ENCODE data around the gene RALGPS1.

Gene RALGPS1

GRCh38 chr9:127114606-127115005 lies 200.0 kb downstream of the RALGPS1 start:
- Histone ChIP-seq H3K9me3 (ENCODE audit: control insufficient read depth, insufficient read depth, low read length) (no peaks in the 10 kb centered on the region), H3K4me3 (ENCODE audit: low read depth, low read length) (no peak overlapping the region), H3K27ac (ENCODE audit: low read depth, low read length) (no peak overlapping the region), H3K27me3 (ENCODE audit: control insufficient read depth, insufficient read depth, low read length) (no peaks in the 10 kb centered on the region), H3K36me3 (ENCODE audit: control insufficient read depth, insufficient read depth, low read length) (0 out of 2 replicates have a peak, but pooled peaks cover 2% of the 10 kb centered on the region), H3K4me1 (ENCODE audit: control insufficient read depth, insufficient read depth, low read length) (peaks cover 34% of the 10 kb centered on the region), H3K9ac (ENCODE audit: low read depth, low read length) (no peak overlapping the region)

- no peak overlapping the region for H3K4me3 ChIP-seq (ENCODE audit: low read depth, low read length)
- H3K27ac ChIP-seq (ENCODE audit: low read depth, low read length) = no peak overlapping the region
- no peak overlapping the region for H3K9ac ChIP-seq (ENCODE audit: low read depth, low read length)
- peaks cover 30% of the 10 kb centered on the region for H3K4me1 ChIP-seq (ENCODE audit: control insufficient read depth, insufficient read depth, low read length)
- H3K9me3 ChIP-seq (ENCODE audit: control insufficient read depth, insufficient read depth, low read length) = no peaks in the 10 kb centered on the region
- H3K36me3 ChIP-seq (ENCODE audit: control insufficient read depth, insufficient read depth, low read length) = 0 out of 2 replicates have a peak, but pooled peaks cover 2% of the 10 kb centered on the region
- no peaks in the 10 kb centered on the region for H3K27me3 ChIP-seq (ENCODE audit: control insufficient read depth, insufficient read depth, low read length)
Measured at GRCh38 chr9:127116088-127116726, 201.6 kb downstream of the RALGPS1 start.

DNA sequence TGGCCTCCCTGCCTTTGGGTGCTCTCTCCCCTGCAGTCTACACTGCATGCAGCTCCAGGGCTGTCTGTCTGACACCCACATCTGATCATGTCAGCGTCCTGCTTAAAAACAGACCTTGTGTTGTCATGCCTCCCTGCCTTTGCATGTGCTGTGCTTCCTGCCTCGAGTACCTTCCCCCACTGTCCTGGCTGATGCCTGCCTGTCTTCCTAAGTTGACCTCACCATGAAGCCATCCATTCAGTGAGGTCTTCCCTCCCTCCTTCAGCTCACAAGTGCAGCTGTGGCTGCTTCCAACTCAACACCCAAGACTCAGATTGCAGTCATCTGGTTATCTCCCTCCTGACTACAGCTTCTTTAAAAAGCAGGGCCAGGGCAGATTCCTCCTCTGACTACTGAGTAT lies 202.4 kb downstream of the RALGPS1 start:
- Histone ChIP-seq H3K27me3 (ENCODE audit: control insufficient read depth, insufficient read depth, low read length) (no peaks in the 10 kb centered on the region), H3K9ac (ENCODE audit: low read depth, low read length) (no peak overlapping the region), H3K9me3 (ENCODE audit: control insufficient read depth, insufficient read depth, low read length) (no peaks in the 10 kb centered on the region), H3K27ac (ENCODE audit: low read depth, low read length) (no peak overlapping the region), H3K4me1 (ENCODE audit: control insufficient read depth, insufficient read depth, low read length) (peaks cover 30% of the 10 kb centered on the region), H3K4me3 (ENCODE audit: low read depth, low read length) (no peak overlapping the region), H3K36me3 (ENCODE audit: control insufficient read depth, insufficient read depth, low read length) (0 out of 2 replicates have a peak, but pooled peaks cover 2% of the 10 kb centered on the region)

DNA sequence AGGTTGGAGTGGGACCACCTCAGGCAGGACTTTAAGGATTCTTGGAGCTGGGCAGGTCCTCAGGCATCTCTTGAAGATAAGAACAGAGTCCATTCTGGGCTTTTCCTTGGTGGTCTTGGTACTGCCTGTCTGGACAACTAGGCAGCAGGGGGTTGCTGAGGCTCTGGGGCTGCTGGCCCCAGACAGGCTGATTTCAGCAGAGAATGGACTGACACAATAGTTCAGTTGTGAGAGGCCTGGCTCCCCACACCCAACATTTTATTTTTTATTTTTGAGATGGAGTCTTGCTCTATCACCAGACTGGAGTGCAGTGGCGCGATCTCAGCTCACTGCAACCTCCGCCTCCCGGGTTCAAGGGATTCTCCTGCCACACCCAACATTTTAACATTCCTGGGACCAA lies 203.2 kb downstream of the RALGPS1 start:
- Histone ChIP-seq H3K27me3 (ENCODE audit: control insufficient read depth, insufficient read depth, low read length) (no peaks in the 10 kb centered on the region), H3K4me1 (ENCODE audit: control insufficient read depth, insufficient read depth, low read length) (peaks cover 26% of the 10 kb centered on the region), H3K36me3 (ENCODE audit: control insufficient read depth, insufficient read depth, low read length) (0 out of 2 replicates have a peak, but pooled peaks cover 2% of the 10 kb centered on the region), H3K9me3 (ENCODE audit: control insufficient read depth, insufficient read depth, low read length) (no peaks in the 10 kb centered on the region), H3K4me3 (ENCODE audit: low read depth, low read length) (no peak overlapping the region), H3K27ac (ENCODE audit: low read depth, low read length) (no peak overlapping the region), H3K9ac (ENCODE audit: low read depth, low read length) (no peak overlapping the region)

DNA sequence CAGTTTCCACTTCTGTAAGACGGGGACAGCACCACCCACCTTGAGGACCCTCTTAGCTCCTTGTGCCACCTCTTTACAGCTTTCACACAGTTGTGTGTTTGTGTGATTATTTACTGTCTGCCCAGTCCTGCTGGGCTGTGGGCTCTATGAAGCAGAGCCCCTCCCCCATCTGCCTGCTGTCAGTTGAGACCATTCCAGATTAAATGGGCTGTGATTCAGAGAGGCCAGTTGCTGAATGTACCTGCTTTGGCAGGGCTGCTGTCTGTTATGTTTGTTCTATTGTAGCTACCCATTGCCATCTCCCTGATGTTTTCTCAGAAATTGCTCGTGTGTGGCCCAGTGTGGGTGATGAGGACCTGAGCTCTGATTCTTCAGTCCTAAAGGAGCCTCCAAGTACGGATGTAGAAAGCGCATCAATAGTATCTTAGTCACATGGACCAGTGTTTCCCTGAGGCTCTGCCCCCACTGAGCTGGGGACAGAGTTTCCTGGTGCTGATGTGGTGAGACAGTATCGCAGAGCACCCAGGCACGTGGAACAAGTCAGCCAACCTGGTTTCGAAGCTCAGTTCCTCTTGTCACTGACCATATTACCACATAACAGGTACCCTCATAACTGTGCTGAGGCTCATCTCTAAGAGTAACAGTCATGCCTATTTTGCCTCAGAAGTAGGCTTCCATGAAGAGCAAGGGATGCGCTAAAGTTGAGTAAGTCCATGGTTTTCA lies 204.2 kb downstream of the RALGPS1 start:
- H3K9me3 ChIP-seq (ENCODE audit: control insufficient read depth, insufficient read depth, low read length) = no peaks in the 10 kb centered on the region
- H3K4me1 ChIP-seq (ENCODE audit: control insufficient read depth, insufficient read depth, low read length) = peaks cover 29% of the 10 kb centered on the region
- H3K4me3 ChIP-seq (ENCODE audit: low read depth, low read length) = no peak overlapping the region
- no peaks in the 10 kb centered on the region for H3K27me3 ChIP-seq (ENCODE audit: control insufficient read depth, insufficient read depth, low read length)
- H3K9ac ChIP-seq (ENCODE audit: low read depth, low read length) = no peak overlapping the region
- 0 out of 2 replicates have a peak, but pooled peaks cover 2% of the 10 kb centered on the region for H3K36me3 ChIP-seq (ENCODE audit: control insufficient read depth, insufficient read depth, low read length)
- H3K27ac ChIP-seq (ENCODE audit: low read depth, low read length) = no peak overlapping the region

DNA sequence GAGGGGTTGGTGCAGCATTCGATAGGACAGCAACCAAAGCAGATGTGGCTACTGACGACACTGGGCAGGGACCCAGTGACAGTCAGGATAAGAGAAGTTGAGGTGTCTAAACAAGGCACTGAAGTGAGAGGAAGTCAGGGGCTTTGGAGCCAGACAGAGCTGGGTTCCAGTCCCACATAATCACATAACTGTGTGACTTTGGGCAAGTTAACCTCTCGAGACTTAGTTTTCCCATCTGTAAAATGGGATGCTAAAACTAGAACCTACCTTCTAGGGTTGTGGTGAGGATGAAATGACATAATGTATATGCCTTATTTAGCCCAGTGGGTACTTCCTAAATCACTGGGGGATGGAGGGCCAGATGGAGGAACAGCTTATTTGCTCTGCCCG lies 204.7 kb downstream of the RALGPS1 start:
- no peak overlapping the region for H3K27ac ChIP-seq (ENCODE audit: low read depth, low read length)
- H3K9me3 ChIP-seq (ENCODE audit: control insufficient read depth, insufficient read depth, low read length) = no peaks in the 10 kb centered on the region
- no peak overlapping the region for H3K9ac ChIP-seq (ENCODE audit: low read depth, low read length)
- H3K27me3 ChIP-seq (ENCODE audit: control insufficient read depth, insufficient read depth, low read length) = no peaks in the 10 kb centered on the region
- 0 out of 2 replicates have a peak, but pooled peaks cover 2% of the 10 kb centered on the region for H3K36me3 ChIP-seq (ENCODE audit: control insufficient read depth, insufficient read depth, low read length)
- H3K4me3 ChIP-seq (ENCODE audit: low read depth, low read length) = no peak overlapping the region
- H3K4me1 ChIP-seq (ENCODE audit: control insufficient read depth, insufficient read depth, low read length) = peaks cover 31% of the 10 kb centered on the region

DNA sequence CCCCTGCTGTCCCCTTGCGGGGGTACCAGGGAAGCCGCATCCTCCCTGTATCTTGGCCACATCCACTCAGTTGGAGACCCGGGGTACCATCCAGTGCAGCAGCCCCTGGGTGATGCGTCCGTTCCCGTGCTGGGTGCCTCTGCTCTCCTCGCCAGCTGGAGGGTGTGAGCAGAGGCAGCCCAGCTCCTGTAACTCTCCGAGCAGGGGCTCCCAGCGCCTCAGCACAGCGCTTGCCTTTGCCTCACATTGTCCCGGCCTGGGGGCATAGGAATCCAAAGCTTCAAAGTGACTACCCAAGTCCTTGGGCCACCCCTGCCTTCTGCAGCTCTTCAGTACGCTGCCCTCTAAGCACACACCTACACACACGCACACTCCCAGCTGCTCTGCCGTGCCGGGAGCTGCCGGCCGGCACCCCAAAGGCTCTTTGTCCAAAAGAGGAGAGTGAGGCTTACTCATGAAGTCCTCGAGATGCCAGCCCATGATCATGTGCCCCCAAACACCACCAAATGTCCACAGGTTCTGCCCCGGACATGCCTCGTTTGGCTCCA lies 207.1 kb downstream of the RALGPS1 start:
- H3K36me3 ChIP-seq (ENCODE audit: control insufficient read depth, insufficient read depth, low read length) = 0 out of 2 replicates have a peak, but pooled peaks cover 2% of the 10 kb centered on the region
- H3K4me3 ChIP-seq (ENCODE audit: low read depth, low read length) = peak overlapping the region; percentile 62
- H3K4me1 ChIP-seq (ENCODE audit: control insufficient read depth, insufficient read depth, low read length) = peaks cover 31% of the 10 kb centered on the region
- H3K9ac ChIP-seq (ENCODE audit: low read depth, low read length) = peak overlapping the region; percentile 52
- peak overlapping the region; percentile 62 for H3K27ac ChIP-seq (ENCODE audit: low read depth, low read length)
- no peaks in the 10 kb centered on the region for H3K27me3 ChIP-seq (ENCODE audit: control insufficient read depth, insufficient read depth, low read length)
- H3K9me3 ChIP-seq (ENCODE audit: control insufficient read depth, insufficient read depth, low read length) = no peaks in the 10 kb centered on the region

DNA sequence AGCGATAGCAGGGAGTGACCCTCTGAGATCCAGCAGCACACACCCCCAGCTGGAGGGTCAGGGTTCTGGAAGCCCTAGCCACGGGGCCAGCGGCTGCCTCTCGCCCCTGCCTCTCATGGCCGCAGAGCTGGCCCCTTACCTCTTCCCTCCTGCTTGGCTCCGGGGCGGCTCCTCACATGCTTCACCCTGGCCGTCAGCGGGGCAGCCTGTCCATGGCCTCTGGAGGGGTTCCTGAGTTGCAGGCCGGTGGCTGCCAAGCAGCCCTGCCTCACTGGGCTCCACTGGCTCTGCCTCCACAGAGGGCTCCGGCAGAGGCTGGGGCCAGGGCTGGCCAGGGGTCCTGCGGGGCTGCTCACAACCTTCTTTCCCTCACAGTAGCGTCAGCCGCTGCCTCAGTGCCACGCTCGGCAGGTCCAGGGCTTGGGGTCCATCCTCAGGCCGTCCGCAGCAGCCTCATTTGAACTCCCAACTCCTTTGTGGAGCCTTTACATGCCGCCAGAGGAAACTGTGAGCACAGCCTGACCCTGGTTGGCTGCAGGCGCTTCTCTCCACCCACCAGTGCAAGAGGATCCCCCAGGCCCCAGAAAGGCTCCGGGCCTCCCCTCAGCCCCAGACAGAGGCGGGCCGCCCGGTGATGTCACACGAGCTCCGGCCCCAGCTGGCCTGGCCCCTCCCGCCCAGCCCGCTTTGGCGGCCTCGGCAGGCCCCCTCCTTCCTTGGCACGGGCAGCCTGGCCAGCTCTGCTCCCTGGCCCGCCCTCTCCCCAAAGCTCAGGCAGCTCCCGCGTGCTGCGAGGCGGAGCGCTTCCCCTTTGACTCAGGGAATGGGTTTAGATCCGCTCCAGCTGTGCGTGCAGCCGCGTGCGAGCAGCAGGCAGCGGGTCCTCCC lies 207.8 kb downstream of the RALGPS1 start, which contains the start of gene ANGPTL2:
Gene ANGPTL2, minus strand, starts transcription at position 460 of the 888 bp plus-strand sequence. CDS start 13,904 bp downstream, outside the sequence.
- H3K27me3 ChIP-seq (ENCODE audit: control insufficient read depth, insufficient read depth, low read length) = no peaks in the 10 kb centered on the region
- H3K36me3 ChIP-seq (ENCODE audit: control insufficient read depth, insufficient read depth, low read length) = 0 out of 2 replicates have a peak, but pooled peaks cover 2% of the 10 kb centered on the region
- peak within 1 kb of the TSS; percentile 62 for H3K4me3 ChIP-seq (ENCODE audit: low read depth, low read length)
- peak within 1 kb of the TSS; percentile 52 for H3K9ac ChIP-seq (ENCODE audit: low read depth, low read length)
- H3K4me1 ChIP-seq (ENCODE audit: control insufficient read depth, insufficient read depth, low read length) = peaks cover 27% of the 10 kb centered on the region
- peak within 1 kb of the TSS; percentile 62 for H3K27ac ChIP-seq (ENCODE audit: low read depth, low read length)
- H3K9me3 ChIP-seq (ENCODE audit: control insufficient read depth, insufficient read depth, low read length) = no peaks in the 10 kb centered on the region

GRCh38 chr9:127123064-127123890 lies 208.7 kb downstream of the RALGPS1 start:
- Histone ChIP-seq H3K36me3 (ENCODE audit: control insufficient read depth, insufficient read depth, low read length) (0 out of 2 replicates have a peak, but pooled peaks cover 2% of the 10 kb centered on the region), H3K27ac (ENCODE audit: low read depth, low read length) (peak overlapping the region; percentile 62), H3K4me3 (ENCODE audit: low read depth, low read length) (peak overlapping the region; percentile 62; the same call in 1 of the 2 replicates), H3K4me1 (ENCODE audit: control insufficient read depth, insufficient read depth, low read length) (peaks cover 27% of the 10 kb centered on the region), H3K27me3 (ENCODE audit: control insufficient read depth, insufficient read depth, low read length) (no peaks in the 10 kb centered on the region), H3K9ac (ENCODE audit: low read depth, low read length) (peak overlapping the region; percentile 9; the same call in 1 of the 2 replicates), H3K9me3 (ENCODE audit: control insufficient read depth, insufficient read depth, low read length) (no peaks in the 10 kb centered on the region)

DNA sequence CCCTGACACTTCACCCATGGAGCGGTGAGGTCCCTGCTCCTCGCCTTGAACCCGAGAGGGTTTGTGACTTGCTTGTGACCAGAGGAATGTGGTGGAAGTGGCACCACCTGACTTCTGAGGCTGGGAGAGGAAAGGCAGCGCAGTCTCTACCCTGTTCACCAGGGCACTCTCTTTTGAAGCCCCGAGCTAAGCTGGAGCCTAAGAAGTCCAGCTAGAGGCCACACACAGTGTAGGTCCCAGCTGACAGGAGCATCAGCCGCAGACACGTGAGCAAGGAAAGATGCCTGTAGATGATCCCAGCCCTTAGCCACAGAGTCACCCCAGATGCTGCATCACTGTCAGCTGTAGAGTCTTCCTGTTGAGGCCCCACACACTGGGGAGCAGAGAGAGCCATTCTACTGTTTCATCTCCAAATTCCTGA lies 209.5 kb downstream of the RALGPS1 start:
- Histone ChIP-seq H3K9ac (ENCODE audit: low read depth, low read length) (no peak overlapping the region), H3K27ac (ENCODE audit: low read depth, low read length) (no peak overlapping the region), H3K4me1 (ENCODE audit: control insufficient read depth, insufficient read depth, low read length) (peaks cover 22% of the 10 kb centered on the region), H3K27me3 (ENCODE audit: control insufficient read depth, insufficient read depth, low read length) (no peaks in the 10 kb centered on the region), H3K4me3 (ENCODE audit: low read depth, low read length) (no peak overlapping the region), H3K36me3 (ENCODE audit: control insufficient read depth, insufficient read depth, low read length) (0 out of 2 replicates have a peak, but pooled peaks cover 2% of the 10 kb centered on the region), H3K9me3 (ENCODE audit: control insufficient read depth, insufficient read depth, low read length) (no peaks in the 10 kb centered on the region)
